ENCODE results near the gene SNX2.
"Not testable (repeated sequence)": the region's sequence is repeated elsewhere in the genome, so short reads cannot be mapped to it uniquely, and the experiment has no call there.

Gene SNX2

GRCh38 chr5:122842016-122842580 lies 67.2 kb downstream of the SNX2 start:
- no peak overlapping the region for H3K4me3 ChIP-seq (ENCODE audit: low read depth, low read length)

GRCh38 chr5:122844136-122844909 lies 69.4 kb downstream of the SNX2 start:
- H3K4me3 ChIP-seq (ENCODE audit: low read depth, low read length) = peak overlapping the region; percentile 77

- H3K4me3 ChIP-seq (ENCODE audit: low read depth, low read length) = peak overlapping the region; percentile 77
Observed at GRCh38 chr5:122844910-122845228, 70.0 kb downstream of the SNX2 start.

GRCh38 chr5:122845229-122846050 lies 70.6 kb downstream of the SNX2 start, which contains the start of gene SNX24:
Gene SNX24, plus strand, starts transcription at chr5:122845613. Its CDS starts 21 bp downstream, at chr5:122845634.
- H3K4me3 ChIP-seq (ENCODE audit: low read depth, low read length) = peak within 1 kb of the TSS; percentile 77

- H3K4me3 ChIP-seq (ENCODE audit: low read depth, low read length) = peak overlapping the region; percentile 77
Observed at GRCh38 chr5:122846051-122846550, 71.2 kb downstream of the SNX2 start.

GRCh38 chr5:122847687-122848081 lies 72.8 kb downstream of the SNX2 start:
- no peak overlapping the region for H3K4me3 ChIP-seq (ENCODE audit: low read depth, low read length)

GRCh38 chr5:122849771-122850170 lies 74.9 kb downstream of the SNX2 start:
- H3K4me3 ChIP-seq (ENCODE audit: low read depth, low read length) = no peak overlapping the region

GRCh38 chr5:122857538-122857937 lies 82.7 kb downstream of the SNX2 start:
- not testable (repeated sequence) for H3K4me3 ChIP-seq (ENCODE audit: low read depth, low read length)

GRCh38 chr5:122858451-122858850 lies 83.6 kb downstream of the SNX2 start:
- H3K4me3 ChIP-seq (ENCODE audit: low read depth, low read length) = no peak overlapping the region

- H3K4me3 ChIP-seq (ENCODE audit: low read depth, low read length) = no peak overlapping the region
Observed at GRCh38 chr5:122863240-122863639, 88.4 kb downstream of the SNX2 start.

- H3K4me3 ChIP-seq (ENCODE audit: low read depth, low read length) = no peak overlapping the region
Observed at GRCh38 chr5:122863721-122864120, 88.8 kb downstream of the SNX2 start.

GRCh38 chr5:122864400-122864799 lies 89.5 kb downstream of the SNX2 start:
- H3K4me3 ChIP-seq (ENCODE audit: low read depth, low read length) = no peak overlapping the region

GRCh38 chr5:122864842-122865241 lies 90.0 kb downstream of the SNX2 start:
- H3K4me3 ChIP-seq (ENCODE audit: low read depth, low read length) = no peak overlapping the region

GRCh38 chr5:122870219-122870856 lies 95.5 kb downstream of the SNX2 start:
- H3K4me3 ChIP-seq (ENCODE audit: low read depth, low read length) = no peak overlapping the region

GRCh38 chr5:122871661-122872060 lies 96.8 kb downstream of the SNX2 start:
- H3K4me3 ChIP-seq (ENCODE audit: low read depth, low read length) = no peak overlapping the region

GRCh38 chr5:122874179-122874875 lies 99.4 kb downstream of the SNX2 start:
- no peak overlapping the region for H3K4me3 ChIP-seq (ENCODE audit: low read depth, low read length)

GRCh38 chr5:122877518-122877917 lies 102.6 kb downstream of the SNX2 start:
- H3K4me3 ChIP-seq (ENCODE audit: low read depth, low read length) = no peak overlapping the region

GRCh38 chr5:122879076-122879475 lies 104.2 kb downstream of the SNX2 start:
- no peak overlapping the region for H3K4me3 ChIP-seq (ENCODE audit: low read depth, low read length)

Data from iPS-11a (cell line).